HUES6 (cell line): Measurements from ENCODE around the gene GPX4.

Experiments used
- H3K27ac ChIP-seq: 2 replicates; pipeline ENCODE4 v1.7.0; 2013; ENCODE audit warnings: low read depth, mild to moderate bottlenecking, low read length, inconsistent platforms
- H3K27me3 ChIP-seq: 2 replicates; pipeline ENCODE4 v1.6.1; 2013; ENCODE audit warnings: low read length; ENCODE audit not compliant: control insufficient read depth, insufficient read depth
- H3K36me3 ChIP-seq: 2 replicates; pipeline ENCODE4 v1.6.1; 2013; ENCODE audit warnings: low read length; ENCODE audit not compliant: control insufficient read depth, insufficient read depth
- H3K4me1 ChIP-seq: 2 replicates; pipeline ENCODE4 v1.6.1; 2013; ENCODE audit warnings: low read length; ENCODE audit not compliant: control insufficient read depth, insufficient read depth
- H3K4me3 ChIP-seq: 2 replicates; pipeline ENCODE4 v1.5.1; 2013; ENCODE audit warnings: low read depth, low read length
- H3K9ac ChIP-seq: one replicate; pipeline ENCODE4 v1.6.1; 2013; ENCODE audit warnings: mild to moderate bottlenecking, low read length
- H3K9me3 ChIP-seq: 2 replicates; pipeline ENCODE4 v1.6.1; 2013; ENCODE audit warnings: low read depth, low read length; ENCODE audit not compliant: control insufficient read depth, insufficient read depth

GPX4 gene

DNA sequence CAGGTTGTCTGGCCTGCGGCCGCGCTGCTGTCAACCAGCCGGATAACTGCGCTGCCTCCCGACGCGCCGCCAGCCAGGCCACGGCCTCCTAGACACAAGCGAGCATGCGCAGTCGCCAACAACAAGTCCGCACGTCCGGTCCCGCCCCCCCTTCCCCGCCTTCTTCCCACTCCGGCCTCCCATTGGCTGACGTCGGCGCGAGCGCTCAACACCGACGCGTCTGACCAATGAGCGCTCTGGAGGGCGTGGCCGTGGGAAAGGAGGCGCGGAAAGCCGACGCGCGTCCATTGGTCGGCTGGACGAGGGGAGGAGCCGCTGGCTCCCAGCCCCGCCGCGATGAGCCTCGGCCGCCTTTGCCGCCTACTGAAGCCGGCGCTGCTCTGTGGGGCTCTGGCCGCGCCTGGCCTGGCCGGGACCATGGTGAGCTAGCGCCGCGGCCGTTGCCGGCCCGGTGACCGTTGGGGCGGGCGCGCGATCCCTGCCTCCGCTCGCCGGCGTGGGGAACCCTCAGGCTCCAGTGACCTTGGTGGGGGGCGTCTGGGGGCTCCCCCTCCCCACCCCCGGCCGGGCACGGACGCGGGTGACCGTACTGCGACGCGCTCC lies at the start of gene GPX4:
Gene GPX4 (plus strand): TSS at position 287 of the 603 bp plus-strand sequence. CDS start 50 bp downstream, at position 337.
- Histone ChIP-seq H3K27ac (peak within 1 kb of the TSS; percentile 78; the same call in 1 of the 2 replicates), H3K4me1 (peaks cover 18% of the 10 kb centered on the region), H3K27me3 (no peaks in the 10 kb centered on the region), H3K36me3 (peaks cover 23% of the 10 kb centered on the region), H3K9ac (peak within 1 kb of the TSS; percentile 83), H3K9me3 (0 out of 2 replicates have a peak, but pooled peaks cover 2% of the 10 kb centered on the region), H3K4me3 (peak within 1 kb of the TSS; percentile 64)

GRCh38 chr19:1054102-1055027 lies 49.4 kb upstream of the GPX4 start:
- H3K4me1 ChIP-seq, result no peaks in the 10 kb centered on the region; the same call in 1 of the 2 replicates
- no peak overlapping the region for H3K9ac ChIP-seq
- H3K4me3 ChIP-seq, result no peak overlapping the region
- peaks cover 32% of the 10 kb centered on the region; the same call in 1 of the 2 replicates for H3K9me3 ChIP-seq
- H3K27ac ChIP-seq, result no peak overlapping the region
- H3K27me3 ChIP-seq, result no peaks in the 10 kb centered on the region
- H3K36me3 ChIP-seq, result peaks cover 35% of the 10 kb centered on the region

DNA sequence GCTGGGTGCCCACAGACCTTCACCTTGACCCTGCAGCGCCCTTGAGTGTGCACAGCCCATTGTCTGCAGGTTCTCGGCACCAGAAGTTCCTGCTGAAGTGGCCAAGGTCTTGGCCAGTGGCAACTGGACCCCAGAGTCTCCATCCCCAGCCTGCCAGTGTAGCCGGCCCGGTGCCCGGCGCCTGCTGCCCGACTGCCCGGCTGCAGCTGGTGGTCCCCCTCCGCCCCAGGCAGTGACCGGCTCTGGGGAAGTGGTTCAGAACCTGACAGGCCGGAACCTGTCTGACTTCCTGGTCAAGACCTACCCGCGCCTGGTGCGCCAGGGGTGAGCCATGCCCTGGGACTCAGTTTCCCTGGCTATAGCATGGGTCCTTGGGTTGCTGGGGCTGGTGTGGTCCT lies 48.8 kb upstream of the GPX4 start:
- peaks cover 35% of the 10 kb centered on the region for H3K36me3 ChIP-seq
- H3K4me3 ChIP-seq, result no peak overlapping the region
- no peaks in the 10 kb centered on the region for H3K27me3 ChIP-seq
- no peaks in the 10 kb centered on the region; the same call in 1 of the 2 replicates for H3K4me1 ChIP-seq
- no peak overlapping the region for H3K27ac ChIP-seq
- H3K9me3 ChIP-seq, result peaks cover 32% of the 10 kb centered on the region; the same call in 1 of the 2 replicates
- H3K9ac ChIP-seq, result no peak overlapping the region

DNA sequence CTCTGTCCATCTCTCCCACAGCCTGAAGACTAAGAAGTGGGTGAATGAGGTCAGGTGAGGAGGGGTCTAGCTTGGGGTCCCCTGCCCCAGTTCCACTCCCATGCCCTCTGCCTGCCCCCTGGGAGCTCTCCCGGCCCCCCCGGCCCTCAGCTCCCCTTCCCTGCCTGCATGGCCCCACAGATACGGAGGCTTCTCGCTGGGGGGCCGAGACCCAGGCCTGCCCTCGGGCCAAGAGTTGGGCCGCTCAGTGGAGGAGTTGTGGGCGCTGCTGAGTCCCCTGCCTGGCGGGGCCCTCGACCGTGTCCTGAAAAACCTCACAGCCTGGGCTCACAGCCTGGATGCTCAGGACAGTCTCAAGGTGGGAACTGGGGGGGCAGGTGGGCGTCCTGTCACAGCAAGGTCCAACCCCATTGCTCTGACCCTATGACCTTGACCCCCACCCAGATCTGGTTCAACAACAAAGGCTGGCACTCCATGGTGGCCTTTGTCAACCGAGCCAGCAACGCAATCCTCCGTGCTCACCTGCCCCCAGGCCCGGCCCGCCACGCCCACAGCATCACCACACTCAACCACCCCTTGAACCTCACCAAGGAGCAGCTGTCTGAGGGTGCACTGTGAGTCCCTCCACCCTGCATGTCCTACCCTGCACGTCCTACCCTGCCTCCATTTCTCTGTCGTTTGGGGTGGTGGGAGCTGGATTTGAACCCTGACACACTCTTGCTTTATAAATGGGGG lies 47.7 kb upstream of the GPX4 start:
- Histone ChIP-seq H3K9ac (no peak overlapping the region), H3K36me3 (peaks cover 35% of the 10 kb centered on the region), H3K4me1 (no peaks in the 10 kb centered on the region; the same call in 1 of the 2 replicates), H3K27me3 (no peaks in the 10 kb centered on the region), H3K27ac (no peak overlapping the region), H3K4me3 (no peak overlapping the region), H3K9me3 (peaks cover 32% of the 10 kb centered on the region; the same call in 1 of the 2 replicates)

DNA sequence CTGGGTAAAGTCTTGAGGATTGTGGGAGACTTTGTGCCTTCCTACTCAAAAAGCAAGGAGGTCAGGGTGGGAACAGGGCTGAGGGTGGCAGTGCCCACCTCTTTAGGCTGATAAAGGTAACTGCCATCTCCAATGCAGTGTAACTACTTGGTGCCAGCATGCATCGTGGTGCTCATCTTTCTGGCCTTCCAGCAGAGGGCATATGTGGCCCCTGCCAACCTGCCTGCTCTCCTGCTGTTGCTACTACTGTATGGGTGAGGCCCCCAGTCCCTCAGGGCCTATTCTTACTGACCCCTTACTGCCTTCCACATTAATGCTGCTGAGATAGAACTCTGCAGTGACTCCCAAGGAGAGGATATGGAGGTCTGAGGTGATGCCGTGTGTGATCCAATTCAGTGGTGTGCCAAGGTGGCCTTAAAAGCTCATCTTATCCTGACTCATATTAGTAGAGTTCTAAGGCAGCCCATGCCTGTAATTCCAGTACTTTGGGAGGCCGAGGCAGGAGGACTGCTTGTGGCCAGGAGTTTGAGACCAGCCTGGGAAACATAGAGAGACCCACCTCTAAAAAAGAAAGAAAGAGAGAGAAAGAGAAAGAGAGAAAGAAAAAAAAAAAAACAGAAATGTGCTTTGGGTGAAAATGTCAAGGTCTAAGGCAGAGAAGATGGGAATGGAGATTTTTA lies 46.5 kb upstream of the GPX4 start:
- Histone ChIP-seq H3K4me3 (no peak overlapping the region), H3K36me3 (peaks cover 35% of the 10 kb centered on the region), H3K27me3 (no peaks in the 10 kb centered on the region), H3K9me3 (peaks cover 32% of the 10 kb centered on the region; the same call in 1 of the 2 replicates), H3K27ac (no peak overlapping the region), H3K9ac (no peak overlapping the region), H3K4me1 (peaks cover 3% of the 10 kb centered on the region; the same call in 1 of the 2 replicates)

GRCh38 chr19:1058112-1058511 lies 45.7 kb upstream of the GPX4 start:
- Histone ChIP-seq H3K27me3 (no peaks in the 10 kb centered on the region), H3K9me3 (peaks cover 32% of the 10 kb centered on the region; the same call in 1 of the 2 replicates), H3K36me3 (peaks cover 35% of the 10 kb centered on the region), H3K4me1 (peaks cover 5% of the 10 kb centered on the region; the same call in 1 of the 2 replicates), H3K27ac (no peak overlapping the region), H3K4me3 (no peak overlapping the region), H3K9ac (no peak overlapping the region)

GRCh38 chr19:1060689-1061088 lies 43.1 kb upstream of the GPX4 start:
- Histone ChIP-seq H3K27me3 (peaks cover 5% of the 10 kb centered on the region; the same call in 1 of the 2 replicates), H3K4me3 (no peak overlapping the region), H3K9ac (no peak overlapping the region), H3K27ac (no peak overlapping the region), H3K4me1 (peaks cover 23% of the 10 kb centered on the region), H3K9me3 (peaks cover 32% of the 10 kb centered on the region; the same call in 1 of the 2 replicates), H3K36me3 (peaks cover 21% of the 10 kb centered on the region)

DNA sequence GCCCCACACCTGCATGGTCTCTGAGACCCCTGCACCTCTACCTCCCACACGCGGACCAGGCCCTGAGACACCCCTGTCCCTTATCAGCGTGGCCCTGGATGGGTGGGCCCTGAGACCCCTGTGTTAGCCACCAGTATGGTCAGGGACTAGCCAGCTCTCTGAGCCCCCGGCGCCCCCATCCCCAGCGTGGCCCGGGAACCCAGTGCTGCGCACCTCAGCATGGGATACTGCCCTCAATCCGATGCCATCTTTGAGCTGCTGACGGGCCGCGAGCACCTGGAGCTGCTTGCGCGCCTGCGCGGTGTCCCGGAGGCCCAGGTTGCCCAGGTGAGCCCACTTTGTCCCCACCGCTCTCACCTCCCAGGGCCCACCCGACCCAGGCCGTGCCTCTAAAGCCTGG lies 41.8 kb upstream of the GPX4 start:
- peaks cover 35% of the 10 kb centered on the region for H3K4me1 ChIP-seq

GRCh38 chr19:1062387-1063029 lies 41.3 kb upstream of the GPX4 start:
- H3K4me1 ChIP-seq, result peaks cover 35% of the 10 kb centered on the region

More for the DNA sequence above, 41.8 kb upstream of the GPX4 start:
- H3K36me3 ChIP-seq, result peaks cover 10% of the 10 kb centered on the region
- H3K27ac ChIP-seq, result no peak overlapping the region
- H3K4me3 ChIP-seq, result peak overlapping the region; percentile 49; the same call in 1 of the 2 replicates
- peaks cover 19% of the 10 kb centered on the region; the same call in 1 of the 2 replicates for H3K9me3 ChIP-seq
- H3K27me3 ChIP-seq, result peaks cover 14% of the 10 kb centered on the region; the same call in 1 of the 2 replicates
- H3K9ac ChIP-seq, result peak overlapping the region; percentile 49

More at GRCh38 chr19:1062387-1063029, 41.3 kb upstream of the GPX4 start:
- peak overlapping the region; percentile 49; the same call in 1 of the 2 replicates for H3K4me3 ChIP-seq
- no peak overlapping the region for H3K27ac ChIP-seq
- H3K36me3 ChIP-seq, result peaks cover 6% of the 10 kb centered on the region
- peaks cover 14% of the 10 kb centered on the region; the same call in 1 of the 2 replicates for H3K9me3 ChIP-seq
- peaks cover 19% of the 10 kb centered on the region for H3K27me3 ChIP-seq
- peak overlapping the region; percentile 49 for H3K9ac ChIP-seq
